Activated CD8-positive, alpha-beta memory T cell treated with anti-CD3 and anti-CD28 coated beads, Interleukin-2, amount 50 U/mL, for 48 hours (primary cell): ENCODE measurements around the gene KPNA3.
"Not testable (repeated sequence)": the region's sequence is repeated elsewhere in the genome, so short reads cannot be mapped to it uniquely, and the experiment has no call there.

Source experiments
- DNase-seq: peaks from one replicate; pipeline ENCODE4 v3.0.0-alpha.2; 2020

KPNA3 gene, protein sequence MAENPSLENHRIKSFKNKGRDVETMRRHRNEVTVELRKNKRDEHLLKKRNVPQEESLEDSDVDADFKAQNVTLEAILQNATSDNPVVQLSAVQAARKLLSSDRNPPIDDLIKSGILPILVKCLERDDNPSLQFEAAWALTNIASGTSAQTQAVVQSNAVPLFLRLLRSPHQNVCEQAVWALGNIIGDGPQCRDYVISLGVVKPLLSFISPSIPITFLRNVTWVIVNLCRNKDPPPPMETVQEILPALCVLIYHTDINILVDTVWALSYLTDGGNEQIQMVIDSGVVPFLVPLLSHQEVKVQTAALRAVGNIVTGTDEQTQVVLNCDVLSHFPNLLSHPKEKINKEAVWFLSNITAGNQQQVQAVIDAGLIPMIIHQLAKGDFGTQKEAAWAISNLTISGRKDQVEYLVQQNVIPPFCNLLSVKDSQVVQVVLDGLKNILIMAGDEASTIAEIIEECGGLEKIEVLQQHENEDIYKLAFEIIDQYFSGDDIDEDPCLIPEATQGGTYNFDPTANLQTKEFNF

DNA sequence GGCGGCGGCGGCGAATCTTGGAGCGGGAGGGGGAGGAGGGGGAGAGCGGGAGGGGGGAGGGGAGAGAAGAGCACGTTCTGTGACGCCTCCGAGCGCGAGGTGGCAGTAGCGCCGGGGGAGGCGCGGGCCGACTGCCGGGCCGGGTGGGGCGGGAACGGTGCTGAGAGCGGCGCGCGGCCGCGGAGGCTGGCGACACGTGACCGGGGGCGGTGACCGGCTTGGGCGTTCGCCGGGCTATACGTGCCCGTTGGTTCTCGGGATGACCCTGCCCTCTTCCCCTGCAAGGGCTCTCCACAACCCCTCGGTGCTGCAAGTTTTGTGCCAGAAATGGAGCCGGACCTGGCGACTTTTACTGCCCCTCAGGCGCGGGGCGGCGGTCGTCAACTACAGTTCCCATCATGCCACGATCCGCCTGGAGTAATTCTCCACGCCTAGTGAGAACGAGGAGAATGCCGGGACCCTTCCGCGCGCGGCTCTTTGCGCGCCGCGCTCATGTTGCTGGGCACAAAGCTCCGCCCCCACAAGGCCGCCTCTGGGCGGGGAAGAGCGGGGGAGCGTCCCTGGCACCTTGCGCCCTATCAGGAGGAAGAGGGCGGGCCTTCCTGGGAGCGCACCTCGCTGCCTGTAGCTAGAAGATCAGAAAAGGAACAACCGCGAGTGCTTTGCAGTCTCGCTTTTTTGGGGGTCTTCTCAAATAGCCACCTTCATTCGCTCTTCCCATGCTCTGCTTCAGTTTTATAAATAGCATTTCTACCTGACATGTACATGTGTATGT, at the start of gene KPNA3:
Gene KPNA3 (minus strand): TSS at position 133 of the 775 bp plus-strand sequence. CDS start 176 bp downstream, outside the sequence.
- DNase-seq = peak; percentile 93

DNA sequence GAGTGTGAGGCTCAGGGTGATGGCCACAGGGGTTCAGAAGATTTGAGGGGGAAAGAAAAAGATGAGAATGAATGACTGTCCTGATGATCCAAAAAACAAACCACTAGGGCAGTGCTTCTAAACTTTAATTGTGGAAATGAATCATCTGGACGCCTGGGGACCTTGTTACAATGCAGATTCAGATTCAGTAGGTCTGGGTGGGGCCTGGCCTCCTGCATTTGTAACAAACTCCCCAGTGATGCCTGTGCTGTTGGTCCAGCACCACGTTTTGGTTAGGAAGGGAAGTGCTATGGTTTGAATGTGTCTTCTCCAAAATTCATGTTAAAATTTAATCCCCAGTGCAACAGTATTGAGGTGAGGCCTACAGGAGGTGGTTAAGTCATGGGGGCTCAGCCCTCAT, 49.5 kb upstream of the KPNA3 start:
- DNase-seq = no peak

DNA sequence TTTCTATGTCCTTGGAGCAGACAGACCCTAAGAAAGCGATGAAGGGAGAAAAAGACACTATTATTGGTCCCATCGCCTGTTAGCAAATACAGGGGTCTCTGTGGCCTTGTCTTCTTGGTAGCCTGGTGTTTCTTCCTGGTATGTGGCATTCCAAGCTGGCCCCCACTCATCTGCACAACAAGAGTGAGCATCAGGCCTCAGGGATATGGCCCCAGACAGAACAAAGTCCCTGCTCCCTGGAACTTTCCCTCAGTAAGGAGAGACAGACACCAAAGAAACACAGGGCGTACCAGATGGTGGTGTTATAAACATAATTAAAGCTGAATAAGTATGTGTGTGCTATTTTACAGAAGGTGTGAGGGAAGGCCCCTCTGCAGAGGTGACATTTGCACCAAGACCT, 48.2 kb upstream of the KPNA3 start:
- no peak for DNase-seq

DNA sequence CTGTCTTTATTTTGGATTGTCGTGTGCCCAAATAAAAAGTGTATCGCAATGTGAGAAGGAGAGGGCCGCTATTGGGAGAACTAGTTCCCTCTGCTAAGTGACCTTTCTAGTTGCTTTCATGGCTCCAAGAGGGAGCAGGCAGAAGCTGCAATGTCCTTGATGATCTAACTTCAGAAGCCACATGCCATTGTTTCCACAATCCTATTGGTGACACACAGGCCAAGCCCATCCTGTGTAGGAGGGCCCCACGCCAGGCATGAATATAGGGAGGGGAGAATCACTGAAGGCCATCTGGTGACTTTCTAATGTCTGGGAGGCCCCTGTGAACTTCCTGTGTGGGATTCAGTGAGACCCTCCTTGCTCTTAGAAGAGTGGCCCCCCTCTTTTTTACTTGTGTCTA, 47.8 kb upstream of the KPNA3 start:
- no peak for DNase-seq

DNA sequence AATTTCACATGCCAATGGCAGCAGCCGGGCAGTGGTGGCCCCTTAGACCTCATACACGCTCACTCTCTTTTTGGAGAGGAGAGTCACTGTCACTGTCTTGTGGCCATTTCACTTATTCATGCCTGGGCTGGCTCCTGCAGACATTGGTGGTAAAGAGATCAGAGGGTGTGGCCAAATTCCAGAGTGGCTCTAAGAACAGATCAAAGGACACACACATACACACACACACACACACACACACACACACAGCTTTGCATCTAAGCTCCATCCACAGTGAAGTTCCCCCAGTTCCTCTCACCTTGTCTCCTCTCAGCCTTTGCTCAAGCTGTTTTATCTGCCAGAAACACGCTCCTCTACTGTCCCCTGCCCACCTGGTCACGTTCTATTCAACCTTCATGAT, 46.5 kb upstream of the KPNA3 start:
- no peak for DNase-seq

DNA sequence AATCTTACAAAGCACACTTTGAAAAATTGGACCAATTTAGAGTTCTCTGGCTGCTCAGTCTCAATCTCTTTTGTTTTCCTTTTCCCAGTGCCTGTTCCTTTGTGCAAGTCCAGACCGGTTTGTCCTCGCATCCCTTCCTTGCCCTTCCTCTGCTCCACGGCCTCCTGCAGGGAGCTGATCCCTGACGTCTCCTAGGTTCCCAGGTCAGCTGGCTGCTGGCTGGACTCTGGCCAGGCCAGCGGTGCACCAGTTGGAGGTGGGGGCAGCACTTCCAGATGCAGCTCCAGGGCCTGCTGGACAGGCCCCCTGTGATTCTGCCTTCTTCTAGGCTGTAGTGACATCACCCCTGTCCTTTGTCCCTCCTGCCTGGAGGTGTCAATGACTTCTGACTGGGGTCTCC, 44.0 kb upstream of the KPNA3 start:
- no peak for DNase-seq

DNA sequence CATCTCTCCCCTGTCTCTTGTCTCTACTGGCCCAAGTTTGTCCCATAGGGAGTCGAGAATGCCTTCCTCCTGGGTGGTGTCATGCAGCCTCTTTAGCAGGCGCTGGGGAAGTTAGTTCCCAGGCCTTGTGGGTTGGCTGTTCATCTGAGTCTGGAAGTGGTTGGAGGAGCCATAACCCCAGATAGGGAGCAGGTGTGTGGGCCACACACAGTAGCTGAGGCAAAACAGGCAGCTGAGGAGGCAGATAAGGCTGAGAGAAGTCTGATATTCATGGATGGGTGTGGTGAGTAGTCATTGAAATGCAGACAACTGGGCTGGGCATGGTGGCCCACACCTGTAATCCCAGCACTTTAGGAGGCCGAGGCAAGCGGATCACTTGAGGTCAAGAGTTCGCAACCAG, 40.9 kb upstream of the KPNA3 start:
- no peak for DNase-seq

DNA sequence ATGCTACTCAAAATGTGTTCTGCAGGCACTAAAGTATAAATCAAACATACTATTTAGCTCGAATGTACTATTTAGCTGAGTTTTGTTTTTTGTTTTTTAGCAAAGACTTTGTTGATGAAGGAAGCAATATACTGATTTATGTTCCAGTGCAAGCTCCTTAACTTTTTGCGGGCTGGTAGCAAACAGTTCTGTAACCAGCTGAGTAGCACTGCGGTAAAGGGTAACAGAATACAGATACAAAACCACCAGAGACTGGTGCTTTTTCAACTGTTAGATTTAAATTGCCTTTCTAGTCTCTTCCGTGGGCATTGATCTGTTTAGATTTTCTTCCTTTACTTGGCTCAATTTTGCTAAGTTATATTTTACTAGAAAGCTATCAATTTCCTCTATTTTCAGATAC, 39.0 kb upstream of the KPNA3 start:
- no peak for DNase-seq

DNA sequence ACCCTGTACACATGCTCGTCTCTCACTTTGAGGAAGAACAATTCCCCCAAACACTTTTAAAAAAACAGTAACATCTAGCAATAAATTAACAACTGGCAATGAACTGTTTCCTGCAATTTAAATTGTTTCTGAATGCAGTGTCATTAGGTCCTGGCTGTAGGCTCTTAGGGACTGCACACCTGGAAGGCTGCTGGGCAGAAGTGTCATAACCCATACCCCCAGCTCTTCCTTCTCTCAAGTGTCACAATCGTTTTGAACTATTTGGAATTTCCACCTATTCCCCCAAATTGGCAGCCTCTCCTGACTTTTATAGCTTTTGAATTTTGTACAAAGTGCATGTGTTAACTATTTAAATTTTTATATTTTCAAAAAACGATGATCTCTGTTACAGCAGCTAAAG, 38.2 kb upstream of the KPNA3 start:
- DNase-seq = no peak

DNA sequence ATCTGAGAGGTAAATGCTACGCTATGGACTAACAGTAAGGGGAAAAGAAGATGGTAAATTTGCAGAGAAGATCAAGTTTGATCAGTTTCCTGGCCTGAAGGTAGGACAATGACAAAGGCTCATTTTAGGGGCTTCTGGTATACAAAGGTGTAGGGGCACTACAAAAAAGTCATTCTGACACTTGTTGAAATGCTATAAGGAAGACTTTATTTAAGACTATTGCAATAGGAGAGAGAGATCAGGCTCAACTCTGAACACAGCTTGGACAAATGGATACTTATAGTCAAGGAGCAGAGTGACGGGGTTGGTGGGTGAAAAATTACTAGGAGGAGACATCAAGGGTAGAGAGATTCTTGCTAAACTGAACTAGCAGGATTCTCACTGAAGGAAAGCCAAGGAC, 37.2 kb upstream of the KPNA3 start:
- no peak for DNase-seq

DNA sequence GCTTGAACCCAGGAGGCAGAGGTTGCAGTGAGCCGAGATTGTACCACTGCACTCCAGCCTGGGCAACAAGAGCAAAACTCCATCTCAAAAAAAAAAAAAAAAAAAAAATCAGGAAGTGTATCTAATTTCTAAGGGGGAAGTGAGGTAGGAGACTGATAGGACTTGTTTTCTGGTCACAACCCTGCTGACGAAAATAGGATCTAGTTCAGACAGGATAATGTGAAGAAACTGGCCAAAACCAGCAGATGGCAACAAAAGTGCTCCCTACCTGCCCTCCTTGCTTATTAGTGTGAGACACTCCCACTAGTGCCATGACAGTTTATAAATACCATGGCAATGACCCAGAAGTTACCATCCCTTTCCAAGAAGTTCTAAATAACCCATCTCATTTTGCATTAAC, 36.0 kb upstream of the KPNA3 start:
- no peak for DNase-seq

DNA sequence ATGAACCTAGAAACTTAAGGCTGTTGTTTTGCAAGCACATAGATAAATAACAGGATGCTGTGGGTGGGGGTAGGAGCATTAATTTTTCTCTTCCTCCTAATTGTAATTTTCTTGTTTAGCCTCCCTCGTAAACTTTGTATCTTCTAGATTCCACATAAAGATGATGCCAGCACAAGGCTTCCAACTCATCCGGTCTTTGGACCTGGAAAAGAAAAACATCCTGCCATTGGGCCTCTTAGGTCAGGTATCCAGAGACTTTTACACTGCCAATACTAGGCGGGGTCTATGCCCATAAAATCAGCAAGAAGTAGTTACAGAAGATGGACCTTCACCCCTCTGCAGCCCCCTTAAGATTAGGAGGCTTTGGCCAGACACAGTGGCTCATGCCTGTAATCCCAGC, 35.4 kb upstream of the KPNA3 start:
- DNase-seq = no peak

DNA sequence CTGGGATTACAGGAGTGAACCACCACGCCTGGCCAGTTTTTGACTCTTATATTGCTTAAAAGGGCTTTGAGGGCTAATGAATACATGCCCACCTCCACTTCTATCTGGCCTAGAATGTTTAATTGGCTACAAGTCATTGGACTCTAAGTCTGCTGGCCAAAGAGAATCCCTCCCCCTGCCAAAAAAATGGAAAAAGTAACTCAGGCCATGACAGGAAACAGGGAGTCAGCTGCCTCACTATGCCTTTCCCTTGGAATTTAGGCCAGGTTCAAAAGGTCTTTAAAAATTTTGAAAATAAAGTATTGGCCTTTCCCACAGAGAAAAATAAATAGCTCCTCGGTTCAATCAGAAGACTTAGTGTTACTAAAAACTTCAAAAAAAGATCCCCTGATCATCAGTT, 34.9 kb upstream of the KPNA3 start:
- no peak for DNase-seq

DNA sequence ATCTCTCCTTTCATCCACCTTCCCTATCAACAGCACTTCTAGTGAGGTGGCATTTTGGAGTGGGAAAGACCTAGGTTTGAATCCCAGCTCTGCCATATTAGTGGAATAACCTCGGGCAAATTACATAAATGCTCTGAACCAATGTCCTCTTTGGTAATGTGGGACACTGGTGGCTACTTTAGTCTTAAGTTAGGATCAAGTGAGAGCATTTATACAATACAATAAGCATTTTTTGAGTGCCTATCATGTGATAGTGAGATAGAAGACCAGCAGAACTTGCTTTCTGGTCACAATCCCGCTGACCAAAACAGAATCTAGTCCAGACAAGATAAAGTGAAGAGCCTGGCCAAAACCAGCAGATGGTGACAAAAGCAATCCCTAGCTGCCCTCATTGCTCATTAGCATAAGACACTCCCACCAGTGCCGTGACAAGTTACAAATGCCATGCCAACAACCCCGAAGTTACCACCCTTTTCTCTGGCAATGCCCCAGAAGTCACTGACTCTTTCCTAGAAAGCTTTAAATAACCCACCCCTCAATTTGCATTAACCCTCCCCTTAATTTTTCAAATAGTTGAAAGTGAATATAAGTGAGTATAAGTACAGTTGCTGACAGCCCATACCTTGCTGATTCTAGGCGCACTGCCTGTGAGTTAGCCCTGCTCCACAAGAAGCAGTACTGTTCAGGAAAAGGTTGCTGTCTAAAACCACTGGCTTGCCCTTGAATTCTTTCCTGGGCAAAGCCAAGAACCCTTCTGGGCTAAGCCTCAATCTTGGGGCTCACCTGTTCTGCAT, 28.9 kb upstream of the KPNA3 start:
- DNase-seq = no peak

DNA sequence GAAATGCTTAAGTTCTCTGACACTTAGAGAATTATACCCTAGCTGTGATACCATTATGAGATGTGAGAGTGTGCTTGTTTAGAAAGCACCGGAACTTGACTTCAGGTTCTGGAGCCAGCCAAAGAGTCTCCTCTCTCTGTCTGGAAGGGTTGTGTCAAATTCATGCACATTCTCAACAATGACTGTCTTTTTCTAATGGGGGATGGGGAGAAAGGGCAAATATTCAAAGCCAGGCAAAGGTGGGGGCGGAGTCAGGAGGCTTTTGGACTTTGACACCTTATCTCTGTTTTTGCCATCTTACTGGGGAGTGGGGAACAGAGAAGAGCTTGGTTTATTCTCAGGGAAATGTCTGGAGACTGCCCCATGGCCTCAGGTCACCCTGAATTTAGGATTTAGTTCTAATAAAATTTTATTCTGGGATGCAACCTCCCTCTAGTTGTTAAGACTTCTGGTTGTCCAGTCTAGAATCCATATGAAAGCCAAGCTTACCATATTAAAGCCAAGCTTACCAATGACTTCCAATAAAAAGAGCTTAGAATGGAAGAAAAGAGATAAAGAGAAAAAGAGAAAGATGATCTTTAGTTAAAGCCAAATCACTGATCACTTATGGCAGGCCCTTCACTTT, 28.2 kb upstream of the KPNA3 start:
- DNase-seq = no peak

DNA sequence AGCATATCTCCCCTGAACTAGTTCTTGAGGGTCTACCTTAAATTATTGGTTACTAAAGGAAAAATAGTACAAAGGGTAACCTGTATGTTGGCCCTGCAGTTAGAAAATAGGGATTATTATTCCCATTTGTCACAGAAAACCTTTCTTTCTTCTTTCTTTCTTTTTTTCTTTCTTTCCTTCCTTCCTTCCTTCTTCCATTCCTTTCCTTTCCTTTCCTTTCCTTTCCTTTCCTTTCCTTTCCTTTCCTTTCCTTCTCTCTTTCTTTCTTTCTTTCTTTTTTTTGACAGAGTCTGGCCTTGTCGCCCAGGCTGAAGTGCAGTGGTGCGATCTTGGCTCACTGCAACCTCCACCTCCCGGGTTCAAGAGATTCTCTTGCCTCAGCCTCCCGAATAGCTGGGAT, 23.6 kb upstream of the KPNA3 start:
- not testable (repeated sequence) for DNase-seq

DNA sequence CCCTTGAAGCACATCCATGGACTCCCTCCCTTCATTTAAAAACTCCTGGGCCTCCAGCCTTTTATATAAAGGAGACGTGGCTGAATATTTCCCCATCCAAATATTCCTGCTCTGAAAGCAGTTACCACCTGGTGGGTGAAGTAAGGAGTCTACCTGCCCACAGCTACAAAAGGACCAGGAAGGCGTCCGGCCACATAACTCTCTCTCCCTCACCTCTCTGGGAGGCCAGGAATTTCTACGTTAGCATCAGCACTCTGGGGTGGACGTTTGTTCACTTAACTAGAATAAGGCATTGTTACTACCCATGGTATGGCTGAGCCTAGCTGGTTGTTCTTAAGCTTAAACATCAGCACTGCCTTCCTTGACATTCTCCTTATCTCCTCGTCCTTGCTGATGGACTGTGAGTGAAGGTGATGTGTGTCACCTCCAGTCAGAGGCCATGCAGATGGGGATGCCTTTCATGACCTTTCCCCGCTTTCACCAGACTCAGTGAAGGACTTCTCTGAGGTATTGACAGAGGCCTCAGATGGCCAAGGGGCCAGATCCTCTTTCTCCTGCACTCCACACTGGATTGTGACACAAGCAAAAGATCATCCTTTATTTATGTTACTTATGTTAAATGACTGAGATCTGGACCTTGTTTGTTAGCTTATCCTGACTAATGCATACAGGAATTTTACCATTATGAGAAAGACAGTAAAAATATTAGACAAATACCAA, 22.2 kb upstream of the KPNA3 start:
- DNase-seq = no peak

DNA sequence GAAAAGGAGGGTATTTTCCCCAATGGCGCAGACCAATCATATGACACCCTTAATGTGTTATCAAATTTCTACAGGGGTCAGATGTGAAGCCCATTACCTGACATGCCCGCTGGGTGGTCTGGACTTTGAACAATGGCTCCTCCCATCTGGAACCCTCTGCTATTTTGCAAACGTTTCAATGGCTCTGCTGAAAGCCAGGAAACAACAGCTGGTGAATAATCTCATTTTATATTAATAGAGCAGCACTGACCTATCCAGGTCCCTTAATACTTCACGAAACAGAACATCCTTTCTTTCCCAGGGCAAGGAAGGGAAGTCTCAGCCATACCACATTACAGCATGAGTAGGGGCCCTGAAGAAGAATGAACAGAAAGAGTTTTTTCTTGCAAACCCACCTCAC, 20.3 kb upstream of the KPNA3 start:
- no peak for DNase-seq

DNA sequence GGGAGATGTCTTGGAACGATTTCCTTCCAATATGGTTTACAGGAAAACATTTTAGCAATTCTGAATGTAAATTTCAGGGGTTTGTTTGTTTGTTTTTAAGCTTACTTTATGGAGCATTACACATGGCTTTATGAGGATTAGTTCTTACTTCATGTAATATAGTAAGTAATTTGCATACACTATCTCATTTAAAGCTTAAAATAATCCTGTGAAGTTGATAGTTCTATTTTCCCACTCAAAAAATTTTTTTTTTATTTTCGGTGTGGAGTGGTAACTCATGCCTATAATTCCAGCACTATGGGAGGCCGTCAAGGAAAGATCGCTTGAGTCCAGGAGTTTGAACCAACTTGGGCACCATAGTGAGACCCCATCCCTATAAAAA, 19.0 kb upstream of the KPNA3 start:
- no peak for DNase-seq

DNA sequence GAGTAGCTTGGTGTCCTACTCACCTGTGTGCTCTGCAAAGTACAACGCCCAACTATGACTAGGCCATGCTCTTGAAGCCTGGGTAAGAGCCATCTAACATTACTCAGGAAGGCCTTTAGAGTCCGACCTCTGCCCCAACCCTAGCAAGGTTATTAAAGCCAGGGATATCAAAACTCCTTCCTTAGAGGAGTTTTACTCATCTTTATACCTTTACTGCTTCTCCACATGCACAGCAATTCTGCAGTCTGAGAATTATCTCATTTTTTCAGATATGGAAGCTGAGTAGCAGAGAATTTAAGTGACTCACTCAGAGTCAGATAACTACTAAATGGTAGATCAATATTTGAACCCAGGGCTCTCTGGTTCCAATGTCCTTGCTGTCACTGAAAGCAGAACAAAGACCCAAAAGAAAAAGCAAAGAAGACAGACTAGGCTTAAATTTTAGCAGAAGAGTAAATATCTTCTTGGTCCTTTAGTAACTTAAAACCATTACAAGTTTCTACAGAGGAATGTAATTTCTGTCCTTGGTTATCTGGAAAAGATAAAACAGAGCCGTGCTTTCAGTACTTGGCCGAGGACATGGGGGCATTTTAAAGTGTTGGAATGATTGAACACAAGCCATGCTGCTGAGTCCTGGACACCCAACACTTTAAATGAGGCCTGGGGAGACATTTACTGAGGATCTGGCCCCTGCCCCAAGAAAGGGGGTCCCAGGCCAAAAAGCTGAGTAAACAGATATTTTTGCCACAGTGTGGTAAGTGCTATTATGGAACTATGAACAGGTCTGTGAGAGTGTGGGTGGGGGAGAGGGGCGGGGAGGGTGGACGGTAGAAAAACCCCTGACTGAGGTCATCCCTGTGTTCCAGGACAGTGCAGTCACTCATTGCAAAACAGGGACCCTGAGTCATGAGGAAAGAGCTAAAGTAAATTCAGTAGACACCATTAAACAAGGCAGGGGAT, 18.4 kb upstream of the KPNA3 start:
- no peak for DNase-seq

DNA sequence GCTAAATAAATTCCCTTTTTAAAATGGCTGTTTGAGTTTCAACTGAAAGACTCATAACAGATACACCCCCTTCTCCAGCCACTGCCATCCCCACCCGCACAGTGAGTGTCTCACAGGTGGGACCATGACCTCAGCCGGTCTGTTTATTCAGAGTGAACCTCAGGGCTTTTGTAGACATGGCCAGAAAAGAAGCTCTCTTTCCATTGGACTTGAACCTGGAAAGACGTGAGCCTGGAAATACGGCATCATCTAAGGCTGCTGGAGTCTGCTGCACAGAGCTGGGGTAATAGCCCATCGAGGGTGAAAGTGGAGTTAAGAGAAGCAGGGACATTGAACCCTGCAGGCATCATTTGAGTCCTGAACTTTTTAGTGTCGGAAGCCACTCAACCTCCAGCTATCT, 15.2 kb upstream of the KPNA3 start:
- DNase-seq = no peak
